ENCODE data around the gene EHMT1.
"Not testable (repeated sequence)": the region's sequence is repeated elsewhere in the genome, so short reads cannot be mapped to it uniquely, and the experiment has no call there.

EHMT1 gene

GRCh38 chr9:137875846-137876245 lies 257.0 kb downstream of the EHMT1 start:
- in situ Hi-C loops (cut with HindIII; ENCODE audit: low sequenced_read_pairs), result no loop called here
- no peak overlapping the region for H3K4me3 ChIP-seq (ENCODE audit: low read depth, low read length)
- no peak for TF ChIP-seq CTCF (IDR thresholded peaks at IDR 0.05; ENCODE audit: low read depth, low read length, missing control alignments)
- DNase-seq (ENCODE audit: low read depth), result no peak

- no peak for DNase-seq (ENCODE audit: low read depth)
- TF ChIP-seq CTCF (IDR thresholded peaks at IDR 0.05; ENCODE audit: low read depth, low read length, missing control alignments), result no peak
- no peak overlapping the region for H3K4me3 ChIP-seq (ENCODE audit: low read depth, low read length)
- in situ Hi-C loops (cut with HindIII; ENCODE audit: low sequenced_read_pairs), result no loop called here
Measured at GRCh38 chr9:137876269-137876668, 257.5 kb downstream of the EHMT1 start.

GRCh38 chr9:137876781-137877386 lies 258.1 kb downstream of the EHMT1 start:
- no peak overlapping the region for H3K4me3 ChIP-seq (ENCODE audit: low read depth, low read length)
- no peak for DNase-seq (ENCODE audit: low read depth)
- in situ Hi-C loops (cut with HindIII; ENCODE audit: low sequenced_read_pairs), result no loop called here
- TF ChIP-seq CTCF (IDR thresholded peaks at IDR 0.05; ENCODE audit: low read depth, low read length, missing control alignments), result no peak

GRCh38 chr9:137877506-137878122 lies 258.8 kb downstream of the EHMT1 start, which contains the start of gene CACNA1B:
TSS of gene CACNA1B (plus strand) at chr9:137877782. CDS start at chr9:137877934, 152 bp downstream.
- DNase-seq (ENCODE audit: low read depth); in situ Hi-C loops (cut with HindIII; ENCODE audit: low sequenced_read_pairs): not testable (repeated sequence)
- peak within 1 kb of the TSS; percentile 36 for H3K4me3 ChIP-seq (ENCODE audit: low read depth, low read length)

- TF ChIP-seq CTCF (IDR thresholded peaks at IDR 0.05; ENCODE audit: low read depth, low read length, missing control alignments), result no peak
- in situ Hi-C loops (cut with HindIII; ENCODE audit: low sequenced_read_pairs), result no loop called here
- peak overlapping the region; percentile 36 for H3K4me3 ChIP-seq (ENCODE audit: low read depth, low read length)
- no peak for DNase-seq (ENCODE audit: low read depth)
Measured at GRCh38 chr9:137878146-137878941, 259.5 kb downstream of the EHMT1 start.

GRCh38 chr9:137879052-137879451 lies 260.2 kb downstream of the EHMT1 start:
- DNase-seq (ENCODE audit: low read depth), result no peak
- no peak overlapping the region for H3K4me3 ChIP-seq (ENCODE audit: low read depth, low read length)
- TF ChIP-seq CTCF (IDR thresholded peaks at IDR 0.05; ENCODE audit: low read depth, low read length, missing control alignments), result no peak
- in situ Hi-C loops (cut with HindIII; ENCODE audit: low sequenced_read_pairs), result no loop called here

Data from astrocyte of the cerebellum (primary cell).